H9 (cell line): Measurements from ENCODE around the gene ZIC5. TPM values are rescaled to one million over a fixed set of nuclear protein-coding genes. Genes with fewer than 3 reads are reported as not detected.
A peak's percentile ranks its signal among the peaks of the same experiment; 100 is the strongest.

ENCODE experiments used
- DNase-seq: peaks from one replicate; pipeline ENCODE4 v3.0.0-alpha.2; 2017
- H2AFZ ChIP-seq: one replicate; pipeline ENCODE4 v1.6.1; 2013; ENCODE audit warnings: mild to moderate bottlenecking, low read length, control low read depth, moderate library complexity
- H2AK5ac ChIP-seq: 2 replicates; pipeline ENCODE4 v1.6.1; 2013; ENCODE audit warnings: low read length, control low read depth, mixed read lengths; ENCODE audit not compliant: insufficient read length
- H2BK120ac ChIP-seq: one replicate; pipeline ENCODE4 v1.6.1; 2013; ENCODE audit warnings: low read depth, mild to moderate bottlenecking, low read length, control low read depth, inconsistent platforms; ENCODE audit not compliant: poor library complexity, severe bottlenecking
- H2BK12ac ChIP-seq: 2 replicates; pipeline ENCODE4 v1.6.1; 2013; ENCODE audit warnings: low read length, control low read depth, mixed read lengths, low read depth; ENCODE audit not compliant: insufficient read length
- H2BK15ac ChIP-seq: 2 replicates; pipeline ENCODE4 v1.6.1; 2013; ENCODE audit warnings: low read depth, low read length, control low read depth
- H2BK20ac ChIP-seq: one replicate; pipeline ENCODE4 v1.6.1; 2013; ENCODE audit warnings: low read depth, mild to moderate bottlenecking, low read length, control low read depth, inconsistent platforms; ENCODE audit not compliant: poor library complexity, severe bottlenecking
- H2BK5ac ChIP-seq: 2 replicates; pipeline ENCODE4 v1.6.1; 2013; ENCODE audit warnings: low read length, control low read depth, mixed read lengths; ENCODE audit not compliant: insufficient read length
- H3K14ac ChIP-seq: 2 replicates; pipeline ENCODE4 v1.6.1; 2013; ENCODE audit warnings: low read length, control low read depth; ENCODE audit not compliant: insufficient read depth
- H3K18ac ChIP-seq: 2 replicates; pipeline ENCODE4 v1.6.1; 2013; ENCODE audit warnings: low read depth, mild to moderate bottlenecking, mixed read lengths, low read length, control low read depth; ENCODE audit not compliant: insufficient read length
- H3K23ac ChIP-seq: 2 replicates; pipeline ENCODE4 v1.6.1; 2013; ENCODE audit warnings: low read length, control low read depth, mixed read lengths, low read depth; ENCODE audit not compliant: insufficient read length
- H3K23me2 ChIP-seq: 2 replicates; pipeline ENCODE4 v1.6.1; 2013; ENCODE audit warnings: low read depth, mild to moderate bottlenecking, mixed read lengths, low read length, control low read depth; ENCODE audit not compliant: insufficient read length, poor library complexity, severe bottlenecking
- H3K27ac ChIP-seq: 2 replicates; pipeline ENCODE4 v1.5.1; 2013; ENCODE audit warnings: low read length, control low read depth, mixed read lengths, low read depth; ENCODE audit not compliant: insufficient read length
- H3K27me3 ChIP-seq: 2 replicates; pipeline ENCODE4 v1.6.1; 2013; ENCODE audit warnings: low read length, control low read depth, inconsistent platforms; ENCODE audit not compliant: insufficient read depth
- H3K4ac ChIP-seq: 2 replicates; pipeline ENCODE4 v1.6.1; 2013; ENCODE audit warnings: low read depth, mild to moderate bottlenecking, control low read depth, inconsistent platforms, low read length, moderate library complexity
- H3K4me1 ChIP-seq: 2 replicates; pipeline ENCODE4 v1.6.1; 2013; ENCODE audit warnings: low read length, control low read depth, inconsistent platforms; ENCODE audit not compliant: insufficient read depth
- H3K4me2 ChIP-seq: 2 replicates; pipeline ENCODE4 v1.6.1; 2013; ENCODE audit warnings: low read length, control low read depth, mixed read lengths; ENCODE audit not compliant: insufficient read length, insufficient read depth
- H3K56ac ChIP-seq: 2 replicates; pipeline ENCODE4 v1.6.1; 2013; ENCODE audit warnings: low read depth, mild to moderate bottlenecking, mixed read lengths, low read length, control low read depth; ENCODE audit not compliant: insufficient read length
- H3K79me1 ChIP-seq: 2 replicates; pipeline ENCODE4 v1.6.1; 2013; ENCODE audit warnings: low read depth, mild to moderate bottlenecking, moderate library complexity, low read length, control low read depth, inconsistent platforms; ENCODE audit not compliant: insufficient read depth, poor library complexity, severe bottlenecking
- H3K79me2 ChIP-seq: 2 replicates; pipeline ENCODE4 v1.6.1; 2013; ENCODE audit warnings: low read length, control low read depth, inconsistent platforms; ENCODE audit not compliant: insufficient read depth
- H3K9ac ChIP-seq: 2 replicates; pipeline ENCODE4 v1.6.1; 2013; ENCODE audit warnings: low read length, control low read depth, mixed read lengths; ENCODE audit not compliant: insufficient read length; ENCODE audit errors: extremely low read depth
- H3K9me3 ChIP-seq: one replicate; pipeline ENCODE4 v1.6.1; 2013; ENCODE audit warnings: low read depth, low read length, inconsistent platforms; ENCODE audit not compliant: control insufficient read depth
- H3T11ph ChIP-seq: one replicate; pipeline ENCODE4 v1.6.1; 2013; ENCODE audit warnings: mild to moderate bottlenecking, low read length, control low read depth, inconsistent platforms
- H4K20me1 ChIP-seq: one replicate; pipeline ENCODE4 v1.6.1; 2013; ENCODE audit not compliant: control insufficient read depth, insufficient read length, insufficient read depth
- H4K5ac ChIP-seq: 2 replicates; pipeline ENCODE4 v1.6.1; 2013; ENCODE audit warnings: low read depth, mild to moderate bottlenecking, mixed read lengths, low read length, control low read depth; ENCODE audit not compliant: insufficient read length
- H4K8ac ChIP-seq: replicated peaks from 2 replicates; pipeline ENCODE4 v1.6.1; 2013; ENCODE audit warnings: low read length, control low read depth, mixed read lengths, low read depth; ENCODE audit not compliant: insufficient read length
- H4K91ac ChIP-seq: 2 replicates; pipeline ENCODE4 v1.6.1; 2013; ENCODE audit warnings: low read depth, mild to moderate bottlenecking, moderate library complexity, mixed read lengths, low read length, control low read depth; ENCODE audit not compliant: insufficient read length
- H3K27ac Mint-ChIP-seq, 3 experiments: 2 replicates in 2 of 3; 3 replicates in 1 of 3; pipeline ENCODE4 v1.8.0; 2020 to 2021; ENCODE audit warnings: mixed read lengths in 3 of 3, mild to moderate bottlenecking in 1 of 3, moderate library complexity in 1 of 3
- H3K27me3 Mint-ChIP-seq: 2 replicates; pipeline ENCODE4 v1.8.0; 2021; ENCODE audit warnings: low read depth, mild to moderate bottlenecking, moderate library complexity, mixed read lengths
- H3K36me3 Mint-ChIP-seq, 3 experiments: 2 replicates in 2 of 3; 3 replicates in 1 of 3; pipeline ENCODE4 v1.8.0; 2020 to 2021; ENCODE audit warnings: low read depth in 3 of 3, mixed read lengths in 3 of 3; ENCODE audit not compliant: insufficient read depth in 1 of 3
- H3K4me1 Mint-ChIP-seq, 2 experiments: 2 replicates each; pipeline ENCODE4 v1.8.0; 2020; ENCODE audit warnings: mixed read lengths in 2 of 2
- H3K4me3 Mint-ChIP-seq, 2 experiments: 2 replicates in 1 of 2; 3 replicates in 1 of 2; pipeline ENCODE4 v1.8.0; 2020 to 2021; ENCODE audit warnings: mild to moderate bottlenecking in 2 of 2, mixed read lengths in 2 of 2, moderate library complexity in 1 of 2
- H3K9me3 Mint-ChIP-seq, 2 experiments: 2 replicates in 1 of 2; 3 replicates in 1 of 2; pipeline ENCODE4 v1.8.0; 2020; ENCODE audit warnings: mild to moderate bottlenecking in 2 of 2, mixed read lengths in 2 of 2, moderate library complexity in 1 of 2
- WGBS: extraction: QIAGEN DNeasy Blood & Tissue Kit; methylation state at CpG from one replicate; pipeline ENCODE4 v1.1.7; 2013; ENCODE audit warnings: missing lambda C conversion rate, low lambda C conversion rate, mixed read lengths; ENCODE audit not compliant: insufficient read length; ENCODE audit errors: extremely low coverage; 5-methylcytosine and 5-hydroxymethylcytosine counted together
- total RNA-seq: library from RNA; stranded (reverse); gene quantifications from 2 replicates; pipeline ENCODE4 v1.2.1, GENCODE V29; 2021
- TF ChIP-seq, protein P1 (sequence below): fragments of 200-600 bp; sonication (generic); conservative IDR thresholded peaks from 3 replicates; pipeline ENCODE4 v1.8.0; 2021; ENCODE audit warnings: antibody characterized with exemption, mild to moderate bottlenecking

Gene ZIC5
- total RNA-seq, 1 experiment from 2014 or later: 51.9 TPM

DNA sequence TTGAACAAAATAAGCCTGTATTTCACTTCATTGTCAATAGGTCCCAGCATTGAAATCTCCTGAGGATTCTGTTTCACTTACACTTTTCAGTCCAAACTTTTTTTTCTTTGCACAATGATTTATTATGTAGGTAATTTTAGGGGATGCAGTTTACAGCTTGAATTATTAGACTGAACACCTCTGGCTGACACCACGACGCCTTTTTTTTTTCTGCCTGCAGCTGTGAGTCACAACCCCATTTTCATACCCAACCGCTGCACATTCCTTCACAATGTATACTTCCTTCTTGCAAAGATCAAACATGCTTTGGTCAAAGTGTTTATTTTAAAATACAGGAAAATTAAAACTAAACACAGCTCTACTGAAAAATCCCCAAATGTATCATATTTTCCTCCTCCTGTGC, 21.4 kb upstream of the ZIC5 start:
- Mint-ChIP-seq H3K36me3 (no peaks in the 10 kb centered on the region; a peak in 1 of 7 replicates), H3K27me3 (peaks cover 90% of the 10 kb centered on the region), H3K4me1 (peaks cover 73 to 78% of the 10 kb centered on the region in 2 experiments), H3K4me3 (peak overlapping the region in 1 of 2 experiments; percentile 4; a peak in 1 of 5 replicates), H3K27ac (no peak overlapping the region), H3K9me3 (peaks cover 0 to 9% of the 10 kb centered on the region in 2 experiments; a peak in 2 of 5 replicates)
- no peak overlapping the region for H3K27ac ChIP-seq
- no peak overlapping the region for H2BK12ac ChIP-seq
- no peak overlapping the region for H4K8ac ChIP-seq
- WGBS: no CpG with 5 or more reads among the region's 3 CpGs
- H2BK15ac ChIP-seq: no peak overlapping the region
- no peak overlapping the region for H3K23ac ChIP-seq
- H3K14ac ChIP-seq: no peak overlapping the region
- TF ChIP-seq, protein P1, sequence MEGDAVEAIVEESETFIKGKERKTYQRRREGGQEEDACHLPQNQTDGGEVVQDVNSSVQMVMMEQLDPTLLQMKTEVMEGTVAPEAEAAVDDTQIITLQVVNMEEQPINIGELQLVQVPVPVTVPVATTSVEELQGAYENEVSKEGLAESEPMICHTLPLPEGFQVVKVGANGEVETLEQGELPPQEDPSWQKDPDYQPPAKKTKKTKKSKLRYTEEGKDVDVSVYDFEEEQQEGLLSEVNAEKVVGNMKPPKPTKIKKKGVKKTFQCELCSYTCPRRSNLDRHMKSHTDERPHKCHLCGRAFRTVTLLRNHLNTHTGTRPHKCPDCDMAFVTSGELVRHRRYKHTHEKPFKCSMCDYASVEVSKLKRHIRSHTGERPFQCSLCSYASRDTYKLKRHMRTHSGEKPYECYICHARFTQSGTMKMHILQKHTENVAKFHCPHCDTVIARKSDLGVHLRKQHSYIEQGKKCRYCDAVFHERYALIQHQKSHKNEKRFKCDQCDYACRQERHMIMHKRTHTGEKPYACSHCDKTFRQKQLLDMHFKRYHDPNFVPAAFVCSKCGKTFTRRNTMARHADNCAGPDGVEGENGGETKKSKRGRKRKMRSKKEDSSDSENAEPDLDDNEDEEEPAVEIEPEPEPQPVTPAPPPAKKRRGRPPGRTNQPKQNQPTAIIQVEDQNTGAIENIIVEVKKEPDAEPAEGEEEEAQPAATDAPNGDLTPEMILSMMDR: no peak
- H3K27me3 ChIP-seq: peaks cover 48% of the 10 kb centered on the region; the same call in 1 of the 2 replicates
- no peak for DNase-seq
- H3K23me2 ChIP-seq: peaks cover 51% of the 10 kb centered on the region
- no peaks in the 10 kb centered on the region for H3K79me1 ChIP-seq
- H2BK5ac ChIP-seq: no peak overlapping the region
- H3K4me1 ChIP-seq: peaks cover 5% of the 10 kb centered on the region; the same call in 1 of the 2 replicates
- no peak overlapping the region for H2BK20ac ChIP-seq
- H3K9ac ChIP-seq: no peak overlapping the region
- H3T11ph ChIP-seq: no peak overlapping the region
- no peak overlapping the region for H3K56ac ChIP-seq
- H3K9me3 ChIP-seq: no peaks in the 10 kb centered on the region
- H2AK5ac ChIP-seq: no peak overlapping the region
- H4K5ac ChIP-seq: no peak overlapping the region
- H2BK120ac ChIP-seq: no peak overlapping the region
- H4K20me1 ChIP-seq: no peaks in the 10 kb centered on the region
- no peak overlapping the region for H4K91ac ChIP-seq
- H3K18ac ChIP-seq: no peak overlapping the region
- no peak overlapping the region for H3K4ac ChIP-seq
- H2AFZ ChIP-seq: no peak overlapping the region
- no peak overlapping the region for H3K4me2 ChIP-seq
- no peaks in the 10 kb centered on the region for H3K79me2 ChIP-seq
